Activated naive CD4-positive, alpha-beta T cell treated with anti-CD3 and anti-CD28 coated beads, Interleukin-2, amount 10 ng/mL, durations not matched to agents 7 days and 5 days (primary cell): Measurements from ENCODE around the gene TCEAL2.

Experiments used
- CTCF ChIA-PET: fragments of 350-600 bp; sonication (Branson Sonifier 250); formaldehyde crosslinking; loops from one replicate; lab custom pipeline; 2021; ENCODE audit warnings: antibody characterized with exemption; lab: Charles Lee
- DNase-seq: peaks from one replicate; pipeline ENCODE4 v3.0.0-alpha.2; 2020
- H3K27ac Mint-ChIP-seq: one replicate; pipeline ENCODE4 v1.8.0; 2021; ENCODE audit warnings: mild to moderate bottlenecking, moderate library complexity, mixed read lengths
- H3K27me3 Mint-ChIP-seq: one replicate; pipeline ENCODE4 v1.8.0; 2021; ENCODE audit warnings: mild to moderate bottlenecking, mixed read lengths
- H3K36me3 Mint-ChIP-seq: one replicate; pipeline ENCODE4 v1.8.0; 2021; ENCODE audit warnings: mixed read lengths
- H3K4me1 Mint-ChIP-seq: one replicate; pipeline ENCODE4 v1.8.0; 2021; ENCODE audit warnings: mixed read lengths
- H3K4me3 Mint-ChIP-seq: one replicate; pipeline ENCODE4 v1.8.0; 2021; ENCODE audit warnings: mild to moderate bottlenecking, moderate library complexity, mixed read lengths
- H3K9me3 Mint-ChIP-seq: one replicate; pipeline ENCODE4 v1.8.0; 2021; ENCODE audit warnings: mixed read lengths

TCEAL2 gene

GRCh38 chrX:102154900-102155805, 29.7 kb downstream of the TCEAL2 start:
- H3K27me3 Mint-ChIP-seq: peaks cover 8% of the 10 kb centered on the region
- no peaks in the 10 kb centered on the region for H3K36me3 Mint-ChIP-seq
- CTCF ChIA-PET: interaction anchor here (0.7 kb wide), 1 partner anchor 87 kb away, joined by 3 read pairs; no protein-coding TSS in a partner anchor
- peak; percentile 44 for DNase-seq
- no peaks in the 10 kb centered on the region for H3K9me3 Mint-ChIP-seq
- H3K27ac Mint-ChIP-seq: peak overlapping the region; percentile 96
- peaks cover 19% of the 10 kb centered on the region for H3K4me1 Mint-ChIP-seq
- H3K4me3 Mint-ChIP-seq: peak overlapping the region; percentile 97

DNA sequence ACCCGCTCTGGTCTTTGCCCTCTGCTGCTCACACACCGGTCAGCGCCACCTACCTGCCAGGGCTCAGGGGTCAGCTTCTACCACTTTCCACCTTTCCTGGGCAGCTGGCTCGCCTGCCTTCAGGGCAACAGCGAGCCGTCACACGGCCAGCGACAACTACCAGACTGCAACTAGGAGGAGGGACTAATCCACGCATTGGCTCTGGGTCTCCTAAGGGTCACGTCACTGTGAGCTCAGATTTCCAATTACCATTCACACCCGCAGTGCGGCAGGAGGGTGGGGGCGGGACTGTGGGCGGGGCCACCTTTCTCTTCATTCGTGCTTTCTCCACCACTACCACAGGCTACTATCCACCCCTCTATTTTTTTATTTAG, 30.3 kb downstream of the TCEAL2 start, which contains the start of gene BEX5:
TSS of gene BEX5 (minus strand) at position 172 of the 374 bp plus-strand sequence. CDS start 1,712 bp downstream, outside the sequence.
- no peaks in the 10 kb centered on the region for H3K9me3 Mint-ChIP-seq
- CTCF ChIA-PET: no interaction called here
- H3K4me3 Mint-ChIP-seq: peak within 1 kb of the TSS; percentile 97
- H3K27me3 Mint-ChIP-seq: peaks cover 8% of the 10 kb centered on the region
- peak; percentile 74 for DNase-seq
- H3K4me1 Mint-ChIP-seq: peaks cover 19% of the 10 kb centered on the region
- H3K36me3 Mint-ChIP-seq: no peaks in the 10 kb centered on the region
- peak within 1 kb of the TSS; percentile 96 for H3K27ac Mint-ChIP-seq
